ENCODE results near the gene PPM1E.
A peak's percentile ranks its signal among the peaks of the same experiment; 100 is the strongest.

PPM1E gene

GRCh38 chr17:59000022-59000421 is 244.4 kb downstream of the PPM1E start:
- no peak for FAIRE-seq

GRCh38 chr17:59001158-59001814 is 245.6 kb downstream of the PPM1E start:
- no peak for FAIRE-seq

DNA sequence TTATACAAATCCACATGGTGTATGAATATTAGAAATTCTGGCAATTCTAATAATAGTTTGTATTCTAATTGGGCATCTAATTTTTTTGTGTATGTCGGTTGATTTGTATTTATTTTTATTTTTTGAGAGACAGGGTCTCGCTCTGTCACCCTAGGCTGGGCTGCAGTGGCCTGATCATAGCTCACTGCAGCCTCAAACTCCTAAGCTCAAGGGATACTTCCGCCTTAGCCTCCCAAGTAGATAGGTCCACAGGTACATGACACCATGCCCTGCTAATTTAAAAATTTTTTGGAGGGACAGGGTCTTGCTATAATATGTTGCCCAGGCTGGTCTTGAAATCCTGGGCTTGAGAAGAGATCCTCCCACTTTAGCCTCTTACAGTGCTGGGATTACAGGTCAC is 246.5 kb downstream of the PPM1E start:
- FAIRE-seq = no peak

DNA sequence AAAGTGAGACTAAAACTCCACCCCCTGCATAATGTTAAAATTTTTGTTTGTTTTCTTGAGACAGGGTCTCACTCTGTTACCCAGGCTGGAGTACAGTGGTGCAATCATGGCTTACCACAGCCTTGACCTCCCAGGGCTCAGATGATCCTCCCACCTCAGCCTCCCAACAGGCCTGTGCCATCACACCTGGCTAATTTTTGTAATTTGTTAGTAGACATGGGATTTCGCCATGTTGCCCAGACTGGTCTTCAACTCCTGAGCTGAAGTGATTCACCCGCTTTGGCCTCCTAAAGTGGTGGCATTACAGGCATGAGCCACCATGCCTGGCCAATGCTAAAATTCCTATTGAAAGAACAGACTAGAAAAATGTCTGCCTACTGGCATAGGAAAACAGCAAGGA is 247.2 kb downstream of the PPM1E start:
- FAIRE-seq = no peak

DNA sequence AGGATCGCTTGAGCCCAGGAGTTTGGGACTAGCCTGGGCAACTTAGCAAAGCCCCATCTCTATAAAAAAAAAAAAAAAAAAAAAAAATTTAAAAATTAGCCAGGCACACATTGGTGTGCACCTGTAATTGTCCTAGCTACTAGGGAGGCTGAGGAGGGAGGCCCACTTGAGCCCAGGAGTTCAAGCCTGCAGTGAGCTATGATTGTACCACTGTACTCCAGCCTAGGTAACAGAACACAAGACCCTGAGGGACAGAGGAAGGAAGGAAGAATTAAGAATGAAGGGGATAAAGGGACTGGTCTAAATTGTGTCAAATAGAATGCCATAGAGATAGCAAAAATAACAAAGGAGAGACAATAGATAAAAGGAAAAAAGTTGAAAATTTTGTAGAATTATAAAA is 248.2 kb downstream of the PPM1E start:
- FAIRE-seq = no peak

DNA sequence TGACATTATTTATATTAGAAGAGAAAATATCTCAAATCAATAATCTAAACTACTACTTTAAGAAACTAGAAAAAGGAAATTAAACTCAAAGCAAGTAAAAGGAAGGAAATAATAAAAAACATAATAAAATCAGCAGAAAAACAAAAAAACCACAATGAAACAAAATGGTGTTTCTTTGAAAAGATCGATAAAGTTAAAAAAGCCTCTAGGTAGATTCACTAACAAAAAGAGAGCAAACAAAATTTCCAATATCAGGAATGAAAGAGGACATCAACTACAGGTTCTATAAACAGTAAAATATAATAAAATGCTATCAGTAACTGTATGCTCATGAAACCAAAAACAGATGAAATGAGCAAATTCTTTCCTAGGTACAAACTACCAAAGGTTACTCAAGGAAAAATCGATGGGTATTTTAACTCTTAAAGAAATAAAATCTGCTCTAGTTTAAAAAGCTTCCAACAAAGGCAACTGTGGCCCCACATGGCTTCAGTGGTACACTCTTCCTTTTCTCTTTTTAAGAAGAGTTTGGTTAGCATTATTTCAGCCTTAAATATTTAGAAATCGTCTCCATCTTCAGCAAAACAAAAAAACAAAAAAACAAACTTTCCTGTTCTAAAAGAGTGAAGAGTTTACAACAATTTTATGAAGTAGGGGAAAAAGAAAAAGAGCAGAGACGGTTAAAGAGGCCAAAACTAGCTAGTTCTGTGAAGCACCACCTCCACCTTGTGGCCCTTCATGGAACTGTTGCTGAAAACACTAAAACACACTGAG is 248.9 kb downstream of the PPM1E start:
- FAIRE-seq = peak; percentile 97

DNA sequence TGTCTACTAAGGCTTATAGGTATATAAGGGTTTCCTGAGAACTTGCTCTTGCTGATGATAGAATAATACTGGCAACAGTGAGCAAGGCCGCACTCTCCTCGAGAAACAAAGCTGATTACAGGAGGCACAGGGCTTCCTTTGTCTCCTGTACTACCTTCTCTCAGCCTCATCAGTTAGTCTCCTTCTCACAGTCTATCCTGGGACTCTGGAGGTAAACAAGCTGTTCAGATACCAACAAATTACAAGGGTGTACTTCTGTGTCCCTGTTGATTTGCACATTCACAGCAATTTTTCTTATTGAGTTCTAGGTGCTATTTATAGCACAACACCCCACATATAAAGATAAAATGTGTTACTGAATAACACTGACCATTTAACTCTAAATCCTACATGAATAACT is 252.3 kb downstream of the PPM1E start:
- no peak for FAIRE-seq

DNA sequence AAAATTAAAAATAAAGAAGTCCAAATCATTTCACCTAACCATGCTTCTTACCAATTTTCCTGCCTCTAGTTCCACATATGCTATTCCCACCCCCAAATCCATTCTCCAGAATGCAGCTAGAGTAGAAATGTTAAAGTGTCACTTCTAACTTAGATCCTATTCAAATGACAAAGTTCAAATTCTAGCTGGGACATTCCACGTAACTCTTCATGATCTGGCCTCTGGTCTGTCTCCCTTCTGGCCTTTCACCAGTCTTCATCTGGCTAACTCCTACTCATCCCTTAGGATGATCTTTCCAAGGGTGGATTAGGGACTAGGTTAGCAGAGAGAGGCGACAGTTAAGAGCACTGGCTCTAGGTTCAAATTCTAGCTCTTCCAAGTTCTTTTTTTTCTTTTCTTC is 253.1 kb downstream of the PPM1E start:
- FAIRE-seq = no peak

DNA sequence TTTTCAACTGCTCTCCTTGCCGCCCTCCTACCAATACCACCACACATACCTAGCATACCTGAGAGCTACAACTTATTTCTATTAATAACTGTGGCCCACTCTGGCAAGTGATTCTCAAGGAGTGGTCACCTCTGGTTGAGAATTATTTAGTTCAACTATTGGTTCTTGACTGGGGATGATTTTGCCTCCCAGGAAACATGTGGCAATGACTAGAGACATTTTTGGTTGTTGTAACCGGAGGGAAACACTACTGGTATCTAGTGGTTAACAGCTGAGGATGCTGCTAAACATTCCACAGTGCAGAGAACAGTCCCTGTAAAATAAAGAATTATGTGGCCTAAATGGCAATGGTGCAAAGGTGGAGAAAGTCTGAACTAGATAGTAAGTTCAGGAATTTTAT is 254.4 kb downstream of the PPM1E start:
- no peak for FAIRE-seq

DNA sequence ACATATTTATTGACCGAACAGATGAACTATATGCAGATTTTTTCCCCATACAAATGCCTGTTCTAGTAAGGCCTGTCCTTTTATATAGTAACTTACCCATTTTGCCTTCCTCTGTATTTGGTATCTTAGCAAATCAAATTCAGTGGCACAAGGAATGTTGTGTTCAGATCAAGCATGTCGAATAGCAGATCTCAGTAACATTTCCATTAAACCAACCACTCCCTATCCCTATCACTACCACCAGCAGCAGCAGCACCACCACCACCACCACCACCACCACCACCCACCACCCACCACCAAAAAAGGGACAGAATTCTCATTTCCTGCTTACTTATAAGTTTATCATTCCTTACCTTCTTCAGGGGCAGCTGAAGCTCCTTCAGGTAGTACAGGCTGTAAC is 256.3 kb downstream of the PPM1E start:
- no peak for FAIRE-seq

DNA sequence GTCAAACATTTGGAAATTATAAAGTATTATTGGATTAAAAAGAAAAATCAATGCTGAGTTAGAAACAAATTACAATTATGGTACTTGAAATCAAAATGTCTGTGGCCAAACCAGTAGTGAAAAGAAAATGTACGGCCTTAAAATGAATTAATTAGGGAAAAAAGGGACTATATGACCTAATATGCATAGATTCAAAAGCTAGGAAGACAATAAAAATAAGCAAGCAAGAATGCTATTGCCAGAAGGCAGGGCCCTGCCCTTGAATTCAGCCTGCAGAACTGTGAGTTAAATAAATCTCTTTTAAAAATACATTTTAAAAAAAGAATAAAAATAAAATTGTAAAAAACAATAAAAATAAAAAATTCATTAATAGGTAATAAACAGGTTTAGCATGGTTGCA is 262.4 kb downstream of the PPM1E start:
- peak; percentile 71 for FAIRE-seq

GRCh38 chr17:59024916-59025315 is 269.3 kb downstream of the PPM1E start:
- FAIRE-seq = no peak

DNA sequence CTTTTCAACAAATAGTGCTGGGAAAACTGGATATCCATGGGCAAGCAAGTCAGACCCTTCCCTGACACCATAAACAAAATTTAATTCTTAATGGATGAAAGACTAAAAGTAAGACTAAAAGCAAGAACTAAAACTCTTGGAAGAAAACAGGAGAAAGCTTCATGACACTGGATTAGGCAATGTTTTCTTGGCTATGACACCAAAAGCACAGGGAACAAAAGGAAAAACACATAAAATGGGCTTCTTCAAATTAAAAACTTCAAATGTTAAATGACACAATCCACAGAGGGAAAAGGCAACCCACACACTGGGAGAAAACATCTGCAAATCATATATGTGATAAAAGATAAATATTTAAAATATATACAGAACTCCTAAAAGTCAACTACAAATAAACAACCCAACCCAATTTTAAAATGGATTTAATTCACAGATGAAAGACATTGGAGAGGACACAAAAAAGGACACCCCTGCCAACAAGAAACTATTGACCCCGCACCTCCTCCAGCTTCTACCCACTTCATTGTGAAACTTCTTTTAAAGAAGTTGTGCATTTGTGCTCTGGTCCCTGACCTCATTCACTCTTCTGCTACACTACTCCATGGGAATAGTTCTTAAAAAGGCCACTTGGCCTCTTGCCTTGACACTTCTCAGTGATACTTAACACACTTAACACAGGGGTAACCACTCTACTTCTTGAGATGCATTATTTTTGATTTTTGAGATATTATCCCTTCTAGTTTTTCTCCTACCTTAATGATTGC is 270.7 kb downstream of the PPM1E start:
- FAIRE-seq = no peak

GRCh38 chr17:59027750-59028149 is 272.1 kb downstream of the PPM1E start:
- FAIRE-seq = no peak

DNA sequence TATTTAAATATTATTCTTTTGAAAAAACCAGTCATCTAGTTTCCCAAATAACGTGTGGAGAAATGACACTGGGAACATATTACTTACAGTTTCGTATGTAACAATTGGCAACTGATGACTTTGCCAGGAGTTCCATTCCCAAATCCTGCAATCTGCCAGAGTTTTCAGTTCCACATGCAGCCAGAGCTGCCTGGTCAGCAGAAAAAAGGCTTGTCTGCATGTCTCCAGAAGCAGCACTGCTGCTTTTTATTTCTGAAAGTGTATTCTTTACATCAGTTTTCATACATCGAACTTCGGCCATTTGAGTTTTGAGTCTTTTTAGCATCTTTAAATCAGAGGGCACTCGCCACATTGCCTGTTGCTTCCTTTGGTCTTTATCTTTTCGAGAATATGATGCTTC is 272.7 kb downstream of the PPM1E start:
- no peak for FAIRE-seq

DNA sequence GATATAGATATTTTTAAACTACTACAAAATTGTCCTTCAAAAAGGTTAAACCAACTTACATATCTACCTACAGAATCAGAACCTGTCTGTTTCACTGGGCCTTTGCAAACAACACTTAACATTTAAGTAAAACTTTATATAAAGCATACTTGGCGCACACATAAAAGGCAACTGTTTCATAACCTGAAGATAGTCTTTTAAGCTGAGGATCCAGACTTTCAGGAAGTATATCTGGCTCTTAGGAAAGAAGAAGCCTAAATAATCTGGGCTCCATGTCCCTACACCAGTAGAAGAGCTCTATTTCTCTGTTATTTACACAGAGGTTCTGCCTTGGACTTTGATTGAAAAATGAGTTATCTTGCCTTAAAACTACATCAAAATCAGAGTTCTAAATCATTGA is 275.2 kb downstream of the PPM1E start:
- FAIRE-seq = no peak

Data from G401.6 (cell line).